HEK293 (cell line): Measurements from ENCODE around the gene MTG1.

Experiments
- BCL11A ChIP-seq: fragments of 450-650 bp; formaldehyde crosslinking; IDR thresholded peaks from 2 replicates; pipeline ENCODE4 v1.5.1; 2016; ENCODE audit warnings: low read depth, missing biosample characterization, missing genetic modification characterization
- KLF10 ChIP-seq: fragments of 450-650 bp; IDR thresholded peaks from 2 replicates; pipeline ENCODE4 v1.5.1; 2018; ENCODE audit warnings: missing biosample characterization, mild to moderate bottlenecking, missing genetic modification characterization
- RBAK ChIP-seq: fragments of 450-650 bp; formaldehyde crosslinking; IDR thresholded peaks from 2 replicates; pipeline ENCODE4 v1.5.1; 2016; ENCODE audit warnings: missing biosample characterization, missing genetic modification characterization
- SCRT2 ChIP-seq: fragments of 450-650 bp; formaldehyde crosslinking; IDR thresholded peaks from 2 replicates; pipeline ENCODE4 v1.5.1; 2016; ENCODE audit warnings: missing biosample characterization, missing genetic modification characterization
- SP3 ChIP-seq: fragments of 450-650 bp; formaldehyde crosslinking; IDR thresholded peaks from 2 replicates; pipeline ENCODE4 v1.5.1; 2016; ENCODE audit warnings: missing biosample characterization, missing genetic modification characterization
- YY2 ChIP-seq: fragments of 450-650 bp; formaldehyde crosslinking; IDR thresholded peaks from 2 replicates; pipeline ENCODE4 v1.5.1; 2016; ENCODE audit warnings: missing biosample characterization, missing genetic modification characterization
- ZBTB48 ChIP-seq: fragments of 450-650 bp; formaldehyde crosslinking; IDR thresholded peaks from 2 replicates; pipeline ENCODE4 v1.5.1; 2016; ENCODE audit warnings: missing biosample characterization, missing genetic modification characterization
- ZFHX2 ChIP-seq: fragments of 450-650 bp; formaldehyde crosslinking; conservative IDR thresholded peaks from 2 replicates; pipeline ENCODE4 v1.5.1; 2016; ENCODE audit warnings: missing biosample characterization, missing genetic modification characterization
- ZNF133 ChIP-seq: fragments of 450-650 bp; formaldehyde crosslinking; IDR thresholded peaks from 2 replicates; pipeline ENCODE4 v1.5.1; 2016; ENCODE audit warnings: missing biosample characterization, missing genetic modification characterization
- ZNF138 ChIP-seq: fragments of 450-650 bp; formaldehyde crosslinking; IDR thresholded peaks from 2 replicates; pipeline ENCODE4 v1.5.1; 2016; ENCODE audit warnings: missing biosample characterization, missing genetic modification characterization, borderline replicate concordance
- ZNF157 ChIP-seq: fragments of 450-650 bp; formaldehyde crosslinking; IDR thresholded peaks from 2 replicates; pipeline ENCODE4 v1.5.1; 2016; ENCODE audit warnings: missing biosample characterization, missing genetic modification characterization
- ZNF169 ChIP-seq: fragments of 450-650 bp; formaldehyde crosslinking; IDR thresholded peaks from 2 replicates; pipeline ENCODE4 v1.5.1; 2016; ENCODE audit warnings: missing biosample characterization, missing genetic modification characterization
- ZNF324 ChIP-seq: fragments of 450-650 bp; formaldehyde crosslinking; IDR thresholded peaks from 2 replicates; pipeline ENCODE4 v1.5.1; 2016; ENCODE audit warnings: missing biosample characterization, missing genetic modification characterization
- ZNF350 ChIP-seq: fragments of 450-650 bp; formaldehyde crosslinking; IDR thresholded peaks from 2 replicates; pipeline ENCODE4 v1.5.0; 2017; ENCODE audit warnings: missing biosample characterization, mild to moderate bottlenecking, missing genetic modification characterization
- ZNF37A ChIP-seq: fragments of 450-650 bp; IDR thresholded peaks from 2 replicates; pipeline ENCODE4 v1.5.1; 2018; ENCODE audit warnings: missing biosample characterization, missing genetic modification characterization
- ZNF529 ChIP-seq: fragments of 450-650 bp; formaldehyde crosslinking; IDR thresholded peaks from 2 replicates; pipeline ENCODE4 v1.5.1; 2017; ENCODE audit warnings: missing genetic modification characterization, missing biosample characterization; ENCODE audit not compliant: insufficient replicate concordance
- ZNF530 ChIP-seq: fragments of 450-650 bp; formaldehyde crosslinking; IDR thresholded peaks from 2 replicates; pipeline ENCODE4 v1.5.1; 2016; ENCODE audit warnings: low read depth, missing biosample characterization, missing genetic modification characterization
- ZNF548 ChIP-seq: fragments of 450-650 bp; formaldehyde crosslinking; IDR thresholded peaks from 2 replicates; pipeline ENCODE4 v1.5.1; 2016; ENCODE audit warnings: missing biosample characterization, missing genetic modification characterization
- ZNF549 ChIP-seq: fragments of 450-650 bp; IDR thresholded peaks from 2 replicates; pipeline ENCODE4 v1.5.1; 2018; ENCODE audit warnings: missing biosample characterization, missing genetic modification characterization, mild to moderate bottlenecking, inconsistent platforms, moderate library complexity
- ZNF571 ChIP-seq: fragments of 450-650 bp; formaldehyde crosslinking; IDR thresholded peaks from 2 replicates; pipeline ENCODE4 v1.5.0; 2017; ENCODE audit warnings: missing biosample characterization, missing genetic modification characterization
- ZNF623 ChIP-seq: fragments of 450-650 bp; formaldehyde crosslinking; IDR thresholded peaks from 2 replicates; pipeline ENCODE4 v1.5.1; 2016; ENCODE audit warnings: missing biosample characterization, missing genetic modification characterization
- ZNF624 ChIP-seq: fragments of 450-650 bp; formaldehyde crosslinking; IDR thresholded peaks from 2 replicates; pipeline ENCODE4 v1.5.1; 2017; ENCODE audit warnings: missing biosample characterization, missing genetic modification characterization
- ZNF747 ChIP-seq: fragments of 450-650 bp; formaldehyde crosslinking; IDR thresholded peaks from 2 replicates; pipeline ENCODE4 v1.5.1; 2016; ENCODE audit warnings: missing biosample characterization, missing genetic modification characterization
- ZNF76 ChIP-seq: fragments of 450-650 bp; formaldehyde crosslinking; IDR thresholded peaks from 2 replicates; pipeline ENCODE4; 2016; ENCODE audit warnings: low read depth, missing biosample characterization, missing genetic modification characterization, borderline replicate concordance
- ZNF777 ChIP-seq: fragments of 450-650 bp; formaldehyde crosslinking; IDR thresholded peaks from 2 replicates; pipeline ENCODE4 v1.5.1; 2017; ENCODE audit warnings: missing biosample characterization, missing genetic modification characterization, borderline replicate concordance
- ZNF837 ChIP-seq: fragments of 450-650 bp; formaldehyde crosslinking; IDR thresholded peaks from 2 replicates; pipeline ENCODE4 v1.5.1; 2016; ENCODE audit warnings: missing biosample characterization, missing genetic modification characterization
- TF ChIP-seq, protein P1 (sequence below): fragments of 450-650 bp; formaldehyde crosslinking; IDR thresholded peaks from 2 replicates; pipeline ENCODE4 v1.5.1; 2017; ENCODE audit warnings: missing biosample characterization, missing genetic modification characterization
- TF ChIP-seq, protein P2 (sequence below): fragments of 450-650 bp; formaldehyde crosslinking; IDR thresholded peaks from 2 replicates; pipeline ENCODE4 v1.5.1; 2017; ENCODE audit warnings: missing biosample characterization, missing genetic modification characterization
- TF ChIP-seq, protein P3 (sequence below): fragments of 450-650 bp; formaldehyde crosslinking; IDR thresholded peaks from 2 replicates; pipeline ENCODE4 v1.5.1; 2016; ENCODE audit warnings: missing biosample characterization, missing genetic modification characterization
- TF ChIP-seq, protein P4 (sequence below): fragments of 450-650 bp; formaldehyde crosslinking; optimal IDR thresholded peaks from 2 replicates; pipeline ENCODE3; 2016; ENCODE audit warnings: missing biosample characterization, mild to moderate bottlenecking, missing genetic modification characterization
- TF ChIP-seq, protein P5 (sequence below): fragments of 450-650 bp; formaldehyde crosslinking; IDR thresholded peaks from 2 replicates; pipeline ENCODE4 v1.5.1; 2017; ENCODE audit warnings: missing biosample characterization, missing genetic modification characterization
- TF ChIP-seq, protein P6 (sequence below): fragments of 450-650 bp; formaldehyde crosslinking; IDR thresholded peaks from 2 replicates; pipeline ENCODE4 v1.5.1; 2017; ENCODE audit warnings: missing biosample characterization, missing genetic modification characterization

The MTG1 gene

DNA sequence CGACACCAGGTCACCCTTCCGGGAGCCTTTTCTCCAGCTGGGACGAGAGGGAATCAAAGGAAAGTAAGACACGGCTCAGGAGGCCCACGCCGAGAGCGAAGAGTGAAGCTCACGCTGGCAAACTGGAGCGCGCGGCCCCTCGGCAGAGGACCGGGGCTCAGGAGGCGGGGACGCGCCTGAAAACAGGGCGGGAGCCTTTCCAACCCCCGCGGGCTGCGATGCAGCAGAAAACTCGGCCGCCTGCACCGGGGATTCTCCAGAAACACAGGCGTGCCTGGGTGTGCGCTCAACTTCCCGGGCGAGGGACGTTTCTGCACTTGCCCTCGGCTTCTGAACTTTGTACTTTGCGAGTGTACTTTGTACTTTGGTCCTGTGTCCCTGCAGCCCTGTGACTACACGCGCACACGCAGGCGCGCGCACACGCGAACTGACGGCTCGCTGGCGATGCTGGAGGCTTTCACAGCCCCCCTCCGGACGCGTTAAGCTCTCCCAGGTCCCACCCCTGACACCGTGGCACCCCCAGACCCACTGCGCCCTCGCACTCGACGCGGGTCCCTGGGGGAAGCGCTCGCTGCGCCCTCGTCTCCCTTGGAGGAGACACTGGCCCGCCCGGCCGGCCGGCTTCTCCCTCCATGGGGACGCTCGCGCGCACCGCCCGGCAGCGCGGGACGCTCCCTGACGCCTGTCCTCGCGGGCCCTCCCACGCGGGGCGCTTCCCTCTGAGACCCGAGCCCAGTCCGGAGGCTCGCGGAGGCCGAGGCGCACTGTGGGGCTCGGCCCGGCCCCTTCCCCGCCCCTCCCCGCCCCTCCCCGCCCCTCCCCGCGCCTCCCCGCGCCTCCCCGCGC is 15.5 kb upstream of the MTG1 start (continued):
- TF ChIP-seq, protein P1, sequence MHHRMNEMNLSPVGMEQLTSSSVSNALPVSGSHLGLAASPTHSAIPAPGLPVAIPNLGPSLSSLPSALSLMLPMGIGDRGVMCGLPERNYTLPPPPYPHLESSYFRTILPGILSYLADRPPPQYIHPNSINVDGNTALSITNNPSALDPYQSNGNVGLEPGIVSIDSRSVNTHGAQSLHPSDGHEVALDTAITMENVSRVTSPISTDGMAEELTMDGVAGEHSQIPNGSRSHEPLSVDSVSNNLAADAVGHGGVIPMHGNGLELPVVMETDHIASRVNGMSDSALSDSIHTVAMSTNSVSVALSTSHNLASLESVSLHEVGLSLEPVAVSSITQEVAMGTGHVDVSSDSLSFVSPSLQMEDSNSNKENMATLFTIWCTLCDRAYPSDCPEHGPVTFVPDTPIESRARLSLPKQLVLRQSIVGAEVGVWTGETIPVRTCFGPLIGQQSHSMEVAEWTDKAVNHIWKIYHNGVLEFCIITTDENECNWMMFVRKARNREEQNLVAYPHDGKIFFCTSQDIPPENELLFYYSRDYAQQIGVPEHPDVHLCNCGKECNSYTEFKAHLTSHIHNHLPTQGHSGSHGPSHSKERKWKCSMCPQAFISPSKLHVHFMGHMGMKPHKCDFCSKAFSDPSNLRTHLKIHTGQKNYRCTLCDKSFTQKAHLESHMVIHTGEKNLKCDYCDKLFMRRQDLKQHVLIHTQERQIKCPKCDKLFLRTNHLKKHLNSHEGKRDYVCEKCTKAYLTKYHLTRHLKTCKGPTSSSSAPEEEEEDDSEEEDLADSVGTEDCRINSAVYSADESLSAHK (tag by site-specific recombination), result no peak
- TF ChIP-seq BCL11A (tag by site-specific recombination) (no peak), ZNF623 (no peak), ZNF169 (tag by site-specific recombination) (no peak), ZBTB48 (tag by site-specific recombination) (peak; percentile 80; the same call in 1 of the 2 replicates), ZNF571 (tag by site-specific recombination) (no peak), ZNF138 (tag by site-specific recombination) (no peak), ZNF747 (no peak), RBAK (tag by site-specific recombination) (no peak), ZNF777 (tag by site-specific recombination) (0 out of 2 replicates have a peak, but pooled peaks have one; percentile 56), YY2 (tag by site-specific recombination) (no peak), ZNF529 (tag by site-specific recombination) (no peak), ZNF133 (no peak), SP3 (tag by site-specific recombination) (peak; percentile 63), ZNF624 (tag by site-specific recombination) (no peak), KLF10 (tag by site-specific recombination) (no peak; the same call in 1 of the 2 replicates), ZNF350 (tag by site-specific recombination) (no peak), ZFHX2 (tag by site-specific recombination) (0 out of 2 replicates have a peak, but pooled peaks have one; percentile 56), ZNF837 (tag by site-specific recombination) (no peak), ZNF76 (tag by site-specific recombination) (peak; percentile 27; the same call in 1 of the 2 replicates), ZNF324 (tag by site-specific recombination) (no peak), ZNF530 (tag by site-specific recombination) (no peak), SCRT2 (tag by site-specific recombination) (no peak), ZNF37A (tag by site-specific recombination) (no peak), ZNF549 (tag by site-specific recombination) (no peak), ZNF548 (tag by site-specific recombination) (no peak), ZNF157 (tag by site-specific recombination) (no peak)
- TF ChIP-seq, protein P2, sequence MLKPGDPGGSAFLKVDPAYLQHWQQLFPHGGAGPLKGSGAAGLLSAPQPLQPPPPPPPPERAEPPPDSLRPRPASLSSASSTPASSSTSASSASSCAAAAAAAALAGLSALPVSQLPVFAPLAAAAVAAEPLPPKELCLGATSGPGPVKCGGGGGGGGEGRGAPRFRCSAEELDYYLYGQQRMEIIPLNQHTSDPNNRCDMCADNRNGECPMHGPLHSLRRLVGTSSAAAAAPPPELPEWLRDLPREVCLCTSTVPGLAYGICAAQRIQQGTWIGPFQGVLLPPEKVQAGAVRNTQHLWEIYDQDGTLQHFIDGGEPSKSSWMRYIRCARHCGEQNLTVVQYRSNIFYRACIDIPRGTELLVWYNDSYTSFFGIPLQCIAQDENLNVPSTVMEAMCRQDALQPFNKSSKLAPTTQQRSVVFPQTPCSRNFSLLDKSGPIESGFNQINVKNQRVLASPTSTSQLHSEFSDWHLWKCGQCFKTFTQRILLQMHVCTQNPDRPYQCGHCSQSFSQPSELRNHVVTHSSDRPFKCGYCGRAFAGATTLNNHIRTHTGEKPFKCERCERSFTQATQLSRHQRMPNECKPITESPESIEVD (tag by site-specific recombination), result no peak
- TF ChIP-seq, protein P3, sequence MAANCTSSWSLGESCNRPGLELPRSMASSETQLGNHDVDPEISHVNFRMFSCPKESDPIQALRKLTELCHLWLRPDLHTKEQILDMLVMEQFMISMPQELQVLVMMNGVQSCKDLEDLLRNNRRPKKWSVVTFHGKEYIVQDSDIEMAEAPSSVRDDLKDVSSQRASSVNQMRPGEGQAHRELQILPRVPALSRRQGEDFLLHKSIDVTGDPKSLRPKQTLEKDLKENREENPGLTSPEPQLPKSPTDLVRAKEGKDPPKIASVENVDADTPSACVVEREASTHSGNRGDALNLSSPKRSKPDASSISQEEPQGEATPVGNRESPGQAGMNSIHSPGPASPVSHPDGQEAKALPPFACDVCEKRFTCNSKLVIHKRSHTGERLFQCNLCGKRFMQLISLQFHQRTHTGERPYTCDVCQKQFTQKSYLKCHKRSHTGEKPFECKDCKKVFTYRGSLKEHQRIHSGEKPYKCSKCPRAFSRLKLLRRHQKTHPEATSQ (tag by site-specific recombination), result no peak
- TF ChIP-seq, protein P4, sequence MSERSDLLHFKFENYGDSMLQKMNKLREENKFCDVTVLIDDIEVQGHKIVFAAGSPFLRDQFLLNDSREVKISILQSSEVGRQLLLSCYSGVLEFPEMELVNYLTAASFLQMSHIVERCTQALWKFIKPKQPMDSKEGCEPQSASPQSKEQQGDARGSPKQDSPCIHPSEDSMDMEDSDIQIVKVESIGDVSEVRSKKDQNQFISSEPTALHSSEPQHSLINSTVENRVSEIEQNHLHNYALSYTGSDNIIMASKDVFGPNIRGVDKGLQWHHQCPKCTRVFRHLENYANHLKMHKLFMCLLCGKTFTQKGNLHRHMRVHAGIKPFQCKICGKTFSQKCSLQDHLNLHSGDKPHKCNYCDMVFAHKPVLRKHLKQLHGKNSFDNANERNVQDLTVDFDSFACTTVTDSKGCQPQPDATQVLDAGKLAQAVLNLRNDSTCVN (tag by site-specific recombination), result peak; percentile 97
- TF ChIP-seq, protein P5, sequence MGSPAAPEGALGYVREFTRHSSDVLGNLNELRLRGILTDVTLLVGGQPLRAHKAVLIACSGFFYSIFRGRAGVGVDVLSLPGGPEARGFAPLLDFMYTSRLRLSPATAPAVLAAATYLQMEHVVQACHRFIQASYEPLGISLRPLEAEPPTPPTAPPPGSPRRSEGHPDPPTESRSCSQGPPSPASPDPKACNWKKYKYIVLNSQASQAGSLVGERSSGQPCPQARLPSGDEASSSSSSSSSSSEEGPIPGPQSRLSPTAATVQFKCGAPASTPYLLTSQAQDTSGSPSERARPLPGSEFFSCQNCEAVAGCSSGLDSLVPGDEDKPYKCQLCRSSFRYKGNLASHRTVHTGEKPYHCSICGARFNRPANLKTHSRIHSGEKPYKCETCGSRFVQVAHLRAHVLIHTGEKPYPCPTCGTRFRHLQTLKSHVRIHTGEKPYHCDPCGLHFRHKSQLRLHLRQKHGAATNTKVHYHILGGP, result no peak
- TF ChIP-seq, protein P6, sequence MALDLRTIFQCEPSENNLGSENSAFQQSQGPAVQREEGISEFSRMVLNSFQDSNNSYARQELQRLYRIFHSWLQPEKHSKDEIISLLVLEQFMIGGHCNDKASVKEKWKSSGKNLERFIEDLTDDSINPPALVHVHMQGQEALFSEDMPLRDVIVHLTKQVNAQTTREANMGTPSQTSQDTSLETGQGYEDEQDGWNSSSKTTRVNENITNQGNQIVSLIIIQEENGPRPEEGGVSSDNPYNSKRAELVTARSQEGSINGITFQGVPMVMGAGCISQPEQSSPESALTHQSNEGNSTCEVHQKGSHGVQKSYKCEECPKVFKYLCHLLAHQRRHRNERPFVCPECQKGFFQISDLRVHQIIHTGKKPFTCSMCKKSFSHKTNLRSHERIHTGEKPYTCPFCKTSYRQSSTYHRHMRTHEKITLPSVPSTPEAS (tag by site-specific recombination), result no peak
